Measurements from ENCODE around the gene IQGAP1. TPM values are rescaled to one million over a fixed set of nuclear protein-coding genes. Genes with fewer than 3 reads are reported as not detected.

The IQGAP1 gene
- total RNA-seq, 1 experiment from 2014 or later: 106 TPM

- TF ChIP-seq, protein P1, sequence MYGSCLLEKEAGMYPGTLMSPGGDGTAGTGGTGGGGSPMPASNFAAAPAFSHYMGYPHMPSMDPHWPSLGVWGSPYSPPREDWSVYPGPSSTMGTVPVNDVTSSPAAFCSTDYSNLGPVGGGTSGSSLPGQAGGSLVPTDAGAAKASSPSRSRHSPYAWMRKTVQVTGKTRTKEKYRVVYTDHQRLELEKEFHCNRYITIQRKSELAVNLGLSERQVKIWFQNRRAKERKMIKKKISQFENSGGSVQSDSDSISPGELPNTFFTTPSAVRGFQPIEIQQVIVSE (CRISPR knock-in tag; IDR thresholded peaks at IDR 0.05; ENCODE audit: borderline replicate concordance): no peak
These were observed 162.9 kb downstream of the IQGAP1 start (continued) for GRCh38 chr15:90550919-90551318.

Other genes starting within 250 kb of the IQGAP1 start
- 50.1 to 53.3 TPM (median 50.2 TPM) in 3 replicates for gene SEMA4B, start 186.9 kb upstream of the IQGAP1 start, total RNA-seq (2021)
- gene CIB1, start 154.3 kb upstream of the IQGAP1 start, total RNA-seq (2021): 26.1 to 29.6 TPM (median 26.9 TPM) in 3 replicates
- gene GDPGP1, start 154.0 kb upstream of the IQGAP1 start, total RNA-seq (2021): 2.6 to 6.7 TPM (median 5.3 TPM) in 3 replicates
- gene TTLL13, start 138.7 kb upstream of the IQGAP1 start, total RNA-seq (2021): 0.18 to 0.76 TPM (median 0.48 TPM) in 3 replicates
- gene NGRN, start 122.6 kb upstream of the IQGAP1 start, total RNA-seq (2021): 77.8 to 88.5 TPM (median 88.1 TPM) in 3 replicates
- 2.6 to 3.6 TPM (median 2.9 TPM) in 3 replicates for gene ZNF774, start 36.0 kb upstream of the IQGAP1 start, total RNA-seq (2021)
- 7.4 to 8.4 TPM (median 7.9 TPM) in 3 replicates for gene CRTC3, start 141.7 kb downstream of the IQGAP1 start, total RNA-seq (2021)

Data from WTC11 (cell line).